AG04450 (cell line): Measurements from ENCODE around the gene DEUP1. TPM values are rescaled to one million over a fixed set of nuclear protein-coding genes. Genes with fewer than 3 reads are reported as not detected.

Experiments used
- CTCF ChIA-PET: fragments of 300-600, 350-600 bp; formaldehyde crosslinking; extraction: SDS; loops from one replicate; lab custom pipeline; 2022; ENCODE audit warnings: antibody characterized with exemption, inconsistent platforms; lab: Charles Lee
- POLR2A ChIA-PET: fragments of 350-600 bp; formaldehyde crosslinking; extraction: SDS; loops from one replicate; lab custom pipeline; 2021; ENCODE audit warnings: antibody characterized with exemption, inconsistent platforms; lab: Yijun Ruan, JAX
- DNase-seq: peaks from one replicate; pipeline ENCODE4 v3.0.0-alpha.2; 2011; ENCODE audit warnings: low read depth, low spot score
- H3K27ac ChIP-seq: one replicate; pipeline ENCODE4 v1.5.1; 2012; ENCODE audit warnings: low read depth, low read length, control low read depth
- H3K27me3 ChIP-seq: one replicate; pipeline ENCODE4 v1.6.0; 2012; ENCODE audit warnings: low read length; ENCODE audit not compliant: control insufficient read depth, insufficient read depth
- H3K4me3 ChIP-seq: 2 replicates; pipeline ENCODE4 v1.5.1; 2011; ENCODE audit warnings: mild to moderate bottlenecking, low read depth, low read length, control low read depth
- H3K9me3 ChIP-seq: 2 replicates; pipeline ENCODE4 v1.5.1; 2012; ENCODE audit warnings: low read length; ENCODE audit not compliant: control insufficient read depth, insufficient read depth
- CTCF ChIP-seq: IDR thresholded peaks from 2 replicates; pipeline ENCODE4 v1.5.1; 2011; ENCODE audit warnings: low read depth, low read length, control low read depth, inconsistent platforms
- polyA plus RNA-seq: library from polyadenylated mRNA; depleted of rRNA; stranded (reverse); fragments of >200 nt; gene quantifications from 2 replicates; pipeline ENCODE4 v1.2.3, GENCODE V29; 2011

DEUP1 gene
- polyA plus RNA-seq, 1 experiment, result not detected

GRCh38 chr11:93464927-93465540, 134.5 kb downstream of the DEUP1 start:
- Histone ChIP-seq H3K9me3 (no peaks in the 10 kb centered on the region), H3K27ac (no peak overlapping the region), H3K4me3 (no peak overlapping the region), H3K27me3 (no peaks in the 10 kb centered on the region)
- no peak for TF ChIP-seq CTCF
- ChIA-PET CTCF (interaction anchor here (0.6 kb wide), 1 partner anchor 97 kb away, joined by 3 read pairs; no protein-coding TSS in a partner anchor), POLR2A (no interaction called here)
- no peak for DNase-seq

- H3K4me3 ChIP-seq, result no peak overlapping the region
- ChIA-PET CTCF (no interaction called here), POLR2A (no interaction called here)
- H3K27me3 ChIP-seq, result no peaks in the 10 kb centered on the region
- no peak for TF ChIP-seq CTCF
- no peak for DNase-seq
- H3K27ac ChIP-seq, result no peak overlapping the region
- no peaks in the 10 kb centered on the region for H3K9me3 ChIP-seq
These were observed 136.5 kb downstream of the DEUP1 start for GRCh38 chr11:93467054-93467453.

GRCh38 chr11:93468290-93468689, 137.7 kb downstream of the DEUP1 start:
- TF ChIP-seq CTCF, result no peak
- DNase-seq, result no peak
- ChIA-PET POLR2A (no interaction called here), CTCF (interaction anchor here (0.6 to 0.7 kb wide), 2 partner anchors 37 to 284 kb away, joined by 3 read pairs; no protein-coding TSS in a partner anchor)
- Histone ChIP-seq H3K4me3 (no peak overlapping the region), H3K9me3 (no peaks in the 10 kb centered on the region), H3K27ac (no peak overlapping the region), H3K27me3 (no peaks in the 10 kb centered on the region)

- POLR2A ChIA-PET, result no interaction called here
- no peak for DNase-seq
- H3K4me3 ChIP-seq, result no peak overlapping the region
These were observed 143.6 kb downstream of the DEUP1 start for GRCh38 chr11:93474123-93474522.

More at GRCh38 chr11:93474123-93474522, 143.6 kb downstream of the DEUP1 start:
- Histone ChIP-seq H3K9me3 (no peaks in the 10 kb centered on the region), H3K27ac (no peak overlapping the region), H3K27me3 (no peaks in the 10 kb centered on the region)
- CTCF ChIA-PET, result no interaction called here
- no peak for TF ChIP-seq CTCF
